Neural cell (in vitro differentiated cells): ENCODE measurements around the gene APBB2.

Source experiments
- CTCF ChIP-seq: fragments of 450-650 bp; IDR thresholded peaks from 2 replicates; pipeline ENCODE4 v1.5.1; 2014; ENCODE audit warnings: antibody characterized with exemption, mild to moderate bottlenecking, moderate library complexity; ENCODE audit not compliant: poor library complexity, severe bottlenecking
- EZH2 ChIP-seq: fragments of 200-600, 300-800 bp; shearing (Covaris generic), sonication (generic); IDR thresholded peaks from 2 replicates; pipeline ENCODE4 v1.6.1; 2014; ENCODE audit warnings: antibody characterized with exemption, low read length, borderline replicate concordance, mild to moderate bottlenecking; ENCODE audit not compliant: insufficient read depth, poor library complexity, severe bottlenecking
- RAD21 ChIP-seq: fragments of 450-650 bp; conservative IDR thresholded peaks from 2 replicates; pipeline ENCODE4 v1.6.1; 2014; ENCODE audit warnings: antibody characterized with exemption, mild to moderate bottlenecking, moderate library complexity
- REST ChIP-seq: IDR thresholded peaks from 2 replicates; pipeline ENCODE4 v1.6.1; 2012; ENCODE audit warnings: borderline replicate concordance

- TF ChIP-seq CTCF (no peak), RAD21 (no peak), EZH2 (no peak), REST (no peak)
These were observed 325.4 kb downstream of the APBB2 start for GRCh38 chr4:40888933-40889332.
